ENCODE results near the gene METRN.

DNA sequence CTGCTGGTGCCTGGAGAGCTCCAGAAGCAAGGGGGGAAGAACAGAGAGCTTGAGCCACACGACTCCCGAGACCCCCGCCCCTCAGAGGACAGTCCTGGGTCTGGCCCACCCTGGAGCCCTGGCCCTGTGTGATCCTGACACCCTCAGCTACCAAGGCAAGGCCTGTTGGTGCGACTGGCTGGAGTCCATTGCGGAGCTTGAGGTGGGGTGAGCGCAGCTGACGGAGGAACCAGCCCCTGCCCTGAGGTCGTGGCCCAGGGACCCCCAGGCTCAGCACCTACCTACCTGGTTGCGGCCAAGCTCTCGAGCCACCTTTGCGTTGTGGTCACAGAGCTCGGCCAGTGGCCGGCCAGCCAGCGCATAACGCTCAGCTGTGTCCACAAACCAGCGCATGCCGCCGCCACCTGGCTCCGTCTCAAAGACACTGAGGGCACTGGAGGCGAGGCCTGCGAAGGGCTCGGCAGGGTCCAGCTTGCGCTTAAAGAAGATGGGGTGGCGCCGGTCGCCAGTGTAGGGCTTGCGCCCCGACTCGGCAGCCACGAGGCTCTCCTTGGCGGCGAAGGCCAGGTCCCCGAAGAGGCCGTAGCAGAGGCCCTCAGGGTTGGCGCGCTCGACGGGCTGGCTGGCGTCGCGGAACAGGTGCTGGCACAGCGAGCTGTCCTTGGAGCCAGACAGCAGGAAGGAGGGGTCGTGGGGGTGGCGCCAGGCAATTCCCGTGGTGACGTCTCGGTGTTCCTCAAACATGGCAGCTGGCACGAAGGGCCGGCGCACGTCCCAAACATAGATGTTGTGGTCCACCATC is 28.3 kb upstream of the METRN start:
- TF ChIP-seq, protein P1, sequence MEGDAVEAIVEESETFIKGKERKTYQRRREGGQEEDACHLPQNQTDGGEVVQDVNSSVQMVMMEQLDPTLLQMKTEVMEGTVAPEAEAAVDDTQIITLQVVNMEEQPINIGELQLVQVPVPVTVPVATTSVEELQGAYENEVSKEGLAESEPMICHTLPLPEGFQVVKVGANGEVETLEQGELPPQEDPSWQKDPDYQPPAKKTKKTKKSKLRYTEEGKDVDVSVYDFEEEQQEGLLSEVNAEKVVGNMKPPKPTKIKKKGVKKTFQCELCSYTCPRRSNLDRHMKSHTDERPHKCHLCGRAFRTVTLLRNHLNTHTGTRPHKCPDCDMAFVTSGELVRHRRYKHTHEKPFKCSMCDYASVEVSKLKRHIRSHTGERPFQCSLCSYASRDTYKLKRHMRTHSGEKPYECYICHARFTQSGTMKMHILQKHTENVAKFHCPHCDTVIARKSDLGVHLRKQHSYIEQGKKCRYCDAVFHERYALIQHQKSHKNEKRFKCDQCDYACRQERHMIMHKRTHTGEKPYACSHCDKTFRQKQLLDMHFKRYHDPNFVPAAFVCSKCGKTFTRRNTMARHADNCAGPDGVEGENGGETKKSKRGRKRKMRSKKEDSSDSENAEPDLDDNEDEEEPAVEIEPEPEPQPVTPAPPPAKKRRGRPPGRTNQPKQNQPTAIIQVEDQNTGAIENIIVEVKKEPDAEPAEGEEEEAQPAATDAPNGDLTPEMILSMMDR (IDR thresholded peaks at IDR 0.05 in 4 of 5, conservative IDR thresholded peaks at IDR 0.05 in 1 of 5), result no peak
- TF ChIP-seq POLR2A (IDR thresholded peaks at IDR 0.05), result no peak
